Colon (tissue), 2 donors: ENCODE measurements around the gene TTF1.
"Not testable (repeated sequence)": the region's sequence is repeated elsewhere in the genome, so short reads cannot be mapped to it uniquely, and the experiment has no call there.

Source experiments
- FAIRE-seq: peaks from 2 replicates; lab custom pipeline; 2012; peaks lifted over from hg19 to GRCh38; lab: Jason Lieb, UNC
- donor health status: control.
- donor health status: control.

Gene TTF1

DNA sequence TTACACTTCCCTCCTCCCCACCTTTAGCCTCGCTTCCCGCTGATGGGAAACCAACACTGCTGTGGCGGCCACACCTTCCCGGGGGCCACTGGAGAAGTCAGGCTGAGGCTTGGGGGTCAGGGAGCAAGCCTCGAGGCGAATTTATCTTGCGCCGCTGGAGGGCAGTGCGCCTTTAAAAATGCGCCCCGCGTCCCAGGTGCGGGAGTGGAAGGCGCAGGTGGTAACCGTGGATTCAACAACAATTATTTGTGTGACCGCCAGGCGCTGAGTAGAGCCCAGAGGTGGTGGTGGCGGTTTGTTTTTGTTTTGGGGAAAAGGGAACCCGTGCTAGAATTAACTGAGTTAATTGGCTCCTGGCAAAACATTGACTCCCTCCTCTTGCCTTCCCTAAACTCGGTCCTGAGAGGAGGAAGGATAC is 4.5 kb upstream of the TTF1 start:
- no peak for FAIRE-seq

GRCh38 chr9:132410642-132411041 is 4.0 kb upstream of the TTF1 start:
- FAIRE-seq, result no peak

GRCh38 chr9:132409828-132410528 is 3.3 kb upstream of the TTF1 start, which contains the start of gene CFAP77:
TSS of gene CFAP77 (plus strand) at chr9:132410211. CDS start at chr9:132410272, 61 bp downstream.
- no peak for FAIRE-seq

- no peak for FAIRE-seq
These were observed 1.9 kb upstream of the TTF1 start for GRCh38 chr9:132408521-132408920.

DNA sequence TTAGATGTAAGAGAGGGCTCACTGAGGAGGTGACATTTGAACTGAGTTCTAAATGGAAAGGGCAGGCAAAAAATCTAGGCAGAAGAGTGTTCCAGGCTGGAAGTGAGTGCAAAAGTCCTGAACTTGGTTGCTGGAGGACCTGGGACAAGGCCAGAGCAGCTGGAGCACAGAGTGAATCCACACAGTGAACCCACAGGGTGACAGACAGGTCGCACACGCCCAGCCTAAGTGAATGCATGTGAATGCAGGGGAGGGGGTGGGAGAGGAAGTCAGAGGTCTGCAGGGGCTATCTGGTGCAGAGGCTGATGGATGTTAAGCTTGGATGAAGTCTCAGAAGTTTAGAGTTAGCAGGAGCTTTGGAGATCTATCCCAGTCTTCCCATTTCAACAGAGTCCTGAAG is 556 bp upstream of the TTF1 start:
- no peak for FAIRE-seq

- FAIRE-seq, result no peak
These were observed 2.3 kb downstream of the TTF1 start for GRCh38 chr9:132404228-132404881.

GRCh38 chr9:132401824-132402223 is 4.8 kb downstream of the TTF1 start:
- FAIRE-seq, result no peak

DNA sequence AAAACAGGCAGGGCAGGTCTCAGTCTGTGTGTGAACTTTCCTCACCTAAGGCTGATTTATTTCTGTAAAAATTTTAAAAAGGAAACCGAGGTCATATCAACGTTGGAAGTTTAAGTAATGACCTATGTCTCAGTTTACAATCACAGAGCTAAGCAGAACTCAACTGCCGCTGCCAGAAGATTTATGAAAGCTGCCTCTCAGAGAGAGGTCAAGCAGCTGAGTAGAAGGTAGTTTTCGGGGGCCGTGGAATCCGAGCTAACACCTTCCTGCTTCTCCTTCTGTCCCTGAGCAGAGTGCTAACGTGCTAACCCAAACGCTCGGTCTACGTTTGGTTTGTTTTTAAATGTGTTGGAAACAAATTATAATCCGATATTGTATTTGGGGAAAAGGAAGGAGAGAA is 11.1 kb downstream of the TTF1 start:
- no peak for FAIRE-seq

- FAIRE-seq, result no peak
These were observed 15.2 kb downstream of the TTF1 start for GRCh38 chr9:132391449-132391848.

DNA sequence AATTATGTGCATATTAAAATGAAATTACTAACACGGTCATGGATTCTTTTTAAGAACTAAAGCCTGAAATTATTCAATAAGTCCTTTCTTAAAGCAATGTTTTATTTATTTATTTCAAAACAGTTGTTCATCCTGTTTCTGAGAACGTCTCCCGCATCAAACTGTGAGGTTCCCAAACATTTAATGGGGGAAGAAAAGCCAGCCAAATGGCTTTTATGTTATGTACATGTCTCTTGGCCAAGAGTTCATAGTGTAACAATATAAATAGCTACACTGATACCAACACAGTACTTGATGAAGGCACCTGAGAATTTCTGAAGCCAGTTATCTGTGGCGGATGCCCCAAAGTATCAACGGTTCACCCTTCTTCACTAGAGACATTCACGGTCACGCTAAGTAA is 15.7 kb downstream of the TTF1 start:
- no peak for FAIRE-seq

GRCh38 chr9:132387133-132387532 is 19.5 kb downstream of the TTF1 start:
- no peak for FAIRE-seq

DNA sequence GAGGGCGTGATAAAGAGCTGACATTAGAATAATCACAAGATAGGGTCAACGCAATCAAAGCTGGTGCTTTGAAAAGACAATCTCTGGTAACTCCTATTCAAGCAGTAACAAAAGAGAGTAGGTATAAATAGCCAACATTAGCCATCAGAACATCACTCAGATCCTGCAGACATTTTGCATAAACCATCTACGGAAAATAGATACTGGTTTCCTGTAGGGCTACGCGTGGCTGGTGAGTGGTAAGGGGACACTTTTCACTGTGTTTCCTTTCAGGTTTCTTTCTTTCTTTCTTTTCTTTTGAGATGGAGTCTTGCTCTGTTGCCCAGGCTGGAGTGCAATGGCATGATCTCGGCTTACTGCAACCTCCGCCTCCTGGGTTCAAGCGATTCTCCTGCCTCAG is 22.3 kb downstream of the TTF1 start:
- no peak for FAIRE-seq

- FAIRE-seq, result no peak
These were observed 23.2 kb downstream of the TTF1 start for GRCh38 chr9:132383462-132383883.

GRCh38 chr9:132381966-132382541 is 24.6 kb downstream of the TTF1 start:
- FAIRE-seq, result no peak

- not testable (repeated sequence) for FAIRE-seq
These were observed 28.2 kb downstream of the TTF1 start for GRCh38 chr9:132378416-132378815.

- FAIRE-seq, result not testable (repeated sequence)
These were observed 28.9 kb downstream of the TTF1 start for GRCh38 chr9:132377769-132378168.

- FAIRE-seq, result no peak
These were observed 34.2 kb downstream of the TTF1 start for GRCh38 chr9:132372177-132373095.

GRCh38 chr9:132370592-132370991 is 36.0 kb downstream of the TTF1 start:
- FAIRE-seq, result no peak

GRCh38 chr9:132369421-132369820 is 37.2 kb downstream of the TTF1 start:
- no peak for FAIRE-seq

GRCh38 chr9:132367613-132368313 is 38.9 kb downstream of the TTF1 start:
- FAIRE-seq, result no peak

GRCh38 chr9:132366481-132366880 is 40.2 kb downstream of the TTF1 start:
- no peak for FAIRE-seq

GRCh38 chr9:132365986-132366385 is 40.7 kb downstream of the TTF1 start:
- no peak for FAIRE-seq
